GM21390 (cell line): ENCODE measurements around the gene PAM.

ENCODE experiments used
- ATAC-seq: cut with Tn5 transposase; IDR thresholded peaks from one replicate; pipeline ENCODE4 v1.9.1; 2021; ENCODE audit not compliant: unreplicated experiment

PAM gene

DNA sequence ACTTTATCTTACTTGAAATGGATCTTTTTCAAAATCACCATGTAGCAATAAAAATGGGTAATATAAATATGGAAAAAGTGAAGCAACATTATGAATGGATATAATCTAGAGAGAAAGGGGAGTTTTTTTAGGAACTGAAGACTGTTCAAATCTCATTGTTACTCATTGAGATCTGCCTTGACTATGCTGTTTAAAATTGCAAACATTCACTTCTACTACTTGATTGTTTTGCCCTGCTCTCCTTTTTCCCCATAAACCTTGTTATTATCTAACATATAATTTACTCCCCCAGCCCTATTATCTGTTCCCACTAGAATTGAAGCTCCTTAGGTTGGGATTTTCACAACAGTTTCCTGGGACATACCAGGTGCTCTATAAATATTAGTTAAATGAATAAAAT, 22.0 kb downstream of the PAM start:
- no peak for ATAC-seq

DNA sequence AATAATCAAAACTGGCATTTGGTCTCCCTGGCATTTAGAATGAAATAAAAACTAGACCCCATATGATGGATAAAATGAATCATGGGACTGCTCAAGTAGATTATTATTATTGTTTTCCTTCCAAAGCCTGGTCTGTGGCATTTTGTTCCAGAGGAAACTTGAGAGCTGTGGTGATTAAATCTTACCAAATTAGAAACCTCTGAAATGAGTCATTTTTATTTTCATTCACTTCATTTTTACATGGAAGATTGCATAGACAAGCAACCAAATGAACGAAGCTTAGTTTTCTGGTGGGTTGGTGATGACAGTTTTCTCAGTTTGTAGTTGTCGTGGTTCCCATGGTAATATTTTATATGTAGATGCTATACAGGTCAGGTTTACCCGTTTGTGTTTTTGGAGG, 23.4 kb downstream of the PAM start:
- ATAC-seq, result no peak

DNA sequence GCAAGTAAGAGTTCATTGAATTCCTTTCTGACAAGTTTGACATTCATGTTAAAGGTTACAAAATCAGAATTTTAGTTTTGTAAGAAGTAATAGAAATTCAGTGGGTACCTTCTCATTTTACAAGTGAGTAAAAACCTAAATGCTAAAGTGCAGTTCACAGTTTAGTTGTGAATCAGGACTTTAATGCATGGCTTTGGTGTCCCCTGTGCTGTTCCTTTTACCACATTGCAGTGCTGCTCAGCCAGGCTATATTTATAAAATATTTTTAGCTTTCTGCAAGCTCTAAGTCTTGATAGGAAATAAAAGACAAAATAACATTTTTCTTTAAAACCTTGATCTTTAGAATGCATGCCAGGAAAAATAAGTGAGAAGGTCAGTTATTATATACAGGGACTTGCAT, 26.3 kb downstream of the PAM start:
- no peak for ATAC-seq

DNA sequence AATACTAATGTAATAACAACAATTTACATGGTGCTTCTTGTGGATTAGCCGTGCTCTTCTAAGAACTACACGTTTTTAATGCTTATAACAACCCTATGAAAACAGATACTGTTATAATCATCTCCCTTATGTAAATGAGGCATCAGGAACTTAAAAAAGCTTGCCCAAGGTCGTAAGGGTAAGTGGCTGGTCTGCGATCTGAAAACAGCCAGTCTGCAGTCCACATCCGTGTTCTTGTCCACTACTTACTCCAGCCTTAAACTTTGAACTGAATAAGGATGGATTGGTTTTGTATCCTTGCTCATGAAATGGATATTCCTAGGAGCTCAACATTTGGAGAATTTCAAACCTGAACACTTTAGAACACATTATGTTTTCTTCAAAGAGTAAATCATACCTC, 26.7 kb downstream of the PAM start:
- no peak for ATAC-seq

DNA sequence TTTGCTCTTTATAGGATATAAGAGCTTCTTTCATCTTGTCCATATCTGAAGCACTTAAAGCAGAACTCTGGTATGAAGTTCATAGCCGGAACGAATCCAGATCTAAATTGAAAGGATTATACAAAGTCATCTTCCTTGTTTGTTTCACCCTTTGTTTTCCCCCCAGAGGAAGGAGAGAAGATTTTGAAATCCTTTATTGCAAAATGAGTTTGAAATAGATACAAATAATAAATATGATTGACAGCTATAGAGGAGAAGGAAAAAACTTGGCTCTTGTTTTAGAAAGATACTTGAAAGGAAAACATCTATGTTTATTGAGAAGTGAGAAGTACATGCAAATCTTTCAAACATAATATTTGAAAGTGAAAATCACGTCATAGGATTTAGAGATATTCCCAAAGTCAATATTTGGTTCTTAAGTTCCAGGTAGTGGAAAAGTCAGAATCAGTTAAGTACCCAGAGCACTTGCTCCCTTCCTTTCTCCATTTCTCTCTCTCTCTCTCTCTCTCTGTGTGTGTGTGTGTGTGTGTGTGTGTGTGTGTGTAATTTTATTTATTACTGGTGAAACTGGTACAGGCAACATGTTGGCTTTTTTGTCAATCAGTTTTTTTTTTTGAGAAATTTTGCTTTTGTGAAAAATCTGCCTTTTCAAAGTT, 27.2 kb downstream of the PAM start:
- no peak for ATAC-seq

DNA sequence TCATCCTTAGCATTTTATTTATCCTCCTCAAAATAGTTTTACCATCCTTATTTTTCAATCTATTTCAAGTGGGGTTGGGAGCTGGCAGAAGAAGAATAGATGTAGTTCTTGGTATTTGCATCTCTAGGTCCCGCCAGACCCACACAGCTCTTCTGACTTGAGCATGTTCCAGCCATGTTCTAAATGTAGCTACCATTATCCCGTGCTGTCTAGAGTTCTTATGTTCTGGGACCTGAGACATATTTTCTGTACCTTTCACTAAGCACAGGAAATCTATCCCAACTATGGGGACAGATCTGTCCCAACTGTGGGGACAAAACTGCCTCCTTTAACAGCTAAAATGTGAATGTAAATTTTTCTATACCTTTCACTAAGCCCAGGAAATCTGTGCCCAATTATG, 32.0 kb downstream of the PAM start:
- no peak for ATAC-seq

DNA sequence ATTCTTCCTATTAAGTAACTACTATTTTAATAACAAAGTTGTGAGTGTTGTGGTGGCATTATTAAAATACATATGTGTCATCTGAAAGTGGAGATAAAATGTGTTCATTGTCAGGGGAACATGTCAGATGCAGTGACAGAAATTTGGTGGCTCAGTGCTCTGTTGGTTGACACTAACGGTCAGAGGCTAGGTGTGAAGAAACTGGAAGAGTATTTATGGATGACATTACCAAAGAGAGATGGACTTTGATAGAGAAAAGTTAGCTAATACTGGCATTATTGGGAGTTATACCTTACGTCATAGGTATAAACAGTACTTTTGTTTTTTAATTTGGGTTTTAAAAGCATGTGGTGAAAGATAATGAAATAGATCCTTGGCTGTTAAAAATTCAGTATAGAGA, 33.7 kb downstream of the PAM start:
- ATAC-seq, result no peak

DNA sequence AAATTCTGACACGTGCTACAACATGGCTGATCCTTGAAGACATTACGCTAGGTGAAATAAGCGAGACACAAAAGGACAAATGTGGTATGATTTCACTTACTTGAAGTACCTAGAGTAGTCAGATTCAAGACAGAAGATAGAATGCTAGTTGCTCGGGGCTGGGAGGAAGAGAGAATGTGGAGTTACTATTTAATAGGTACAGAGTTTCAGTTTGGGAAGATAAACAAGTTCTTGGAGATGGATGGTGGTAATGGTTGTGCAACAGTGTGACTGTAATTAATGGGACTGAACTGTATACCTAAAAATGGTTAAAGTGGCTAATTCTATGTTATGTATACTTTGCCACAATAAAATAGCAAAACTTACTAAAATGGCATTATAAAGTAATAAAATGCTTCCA, 34.4 kb downstream of the PAM start:
- no peak for ATAC-seq

DNA sequence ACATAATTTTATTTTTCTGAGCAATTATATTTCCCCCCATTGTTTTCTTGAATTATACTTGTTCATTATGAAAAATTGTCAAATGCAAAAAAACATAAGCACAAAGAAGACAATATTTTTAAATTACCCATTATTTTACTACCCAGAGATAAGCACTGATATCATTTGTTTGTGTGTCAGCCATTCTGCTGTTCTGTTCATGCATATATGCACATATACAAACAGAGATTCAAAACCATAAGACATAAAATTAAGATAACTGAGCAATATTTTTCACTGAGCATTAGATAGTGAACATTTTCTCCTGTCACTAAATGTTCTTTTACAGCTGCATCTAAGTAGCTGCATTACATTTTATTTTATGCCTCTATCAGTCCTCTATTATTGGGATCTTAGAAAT, 35.6 kb downstream of the PAM start:
- ATAC-seq, result no peak

DNA sequence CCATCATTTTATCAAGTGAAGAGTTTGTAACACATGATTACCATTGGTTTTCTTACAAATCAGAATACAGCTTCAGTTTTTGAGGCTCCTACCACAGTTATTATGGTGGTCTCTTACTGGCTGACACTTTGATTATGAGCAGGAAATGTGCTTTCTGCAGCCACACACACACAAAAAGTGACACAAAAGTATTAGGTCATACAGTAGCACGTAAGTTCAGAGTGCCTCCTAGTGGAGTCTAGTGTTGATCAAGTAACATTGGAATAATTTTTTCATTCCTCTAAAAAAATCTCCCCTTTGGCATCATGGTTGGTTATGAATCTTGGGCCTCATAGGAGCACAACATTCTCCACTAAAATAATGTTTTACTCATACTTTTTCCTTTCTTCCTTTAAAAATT, 37.6 kb downstream of the PAM start:
- ATAC-seq, result no peak

DNA sequence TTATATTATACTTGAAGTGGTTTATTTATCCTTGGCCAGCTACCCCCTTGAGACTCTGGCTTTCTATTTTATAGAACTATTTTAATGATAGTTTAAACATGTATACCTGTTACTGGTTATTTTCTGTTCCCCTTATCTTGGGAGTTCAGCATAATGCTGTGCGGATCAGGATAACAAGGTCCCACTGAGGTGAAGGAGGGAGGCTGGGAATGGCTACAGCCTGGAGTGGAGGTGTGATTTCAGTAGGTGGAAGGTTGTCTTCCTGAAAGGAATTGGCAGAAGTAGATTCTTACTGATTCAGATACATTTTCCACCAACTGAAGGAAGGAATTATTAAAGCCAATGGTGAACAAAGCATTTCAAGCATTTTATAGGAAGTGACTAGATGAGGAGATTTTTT, 38.9 kb downstream of the PAM start:
- ATAC-seq, result no peak

DNA sequence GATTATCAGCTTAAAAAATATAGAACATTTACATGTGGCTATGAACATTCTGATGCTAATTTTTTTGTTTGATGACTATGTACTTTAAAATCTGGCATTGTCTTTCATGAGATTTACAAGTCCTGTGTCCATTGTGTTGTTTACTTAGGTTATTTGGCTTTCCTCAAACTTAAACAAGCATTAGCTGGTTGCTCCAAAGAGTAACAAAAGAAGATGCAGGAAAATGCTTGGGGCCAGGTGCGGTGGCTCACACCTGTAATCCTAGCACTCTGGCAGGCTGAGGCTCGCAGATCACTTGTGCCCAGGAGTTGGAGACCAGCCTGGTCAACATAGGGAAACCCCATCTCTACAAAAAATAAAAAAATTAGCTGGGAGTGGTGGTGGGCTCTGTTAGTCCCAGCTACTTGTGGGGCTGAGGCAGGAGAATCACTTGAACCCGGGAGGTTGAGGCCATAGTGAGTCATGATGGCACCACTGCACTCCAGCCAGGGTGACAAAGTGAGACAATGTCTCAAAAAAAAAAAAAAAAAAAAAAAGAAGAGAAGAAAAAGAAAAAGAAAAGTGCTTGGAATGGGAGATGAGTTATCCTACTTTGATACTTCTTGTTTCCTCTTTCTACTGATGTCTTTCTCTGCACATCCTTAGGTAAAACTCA, 39.7 kb downstream of the PAM start:
- no peak for ATAC-seq

DNA sequence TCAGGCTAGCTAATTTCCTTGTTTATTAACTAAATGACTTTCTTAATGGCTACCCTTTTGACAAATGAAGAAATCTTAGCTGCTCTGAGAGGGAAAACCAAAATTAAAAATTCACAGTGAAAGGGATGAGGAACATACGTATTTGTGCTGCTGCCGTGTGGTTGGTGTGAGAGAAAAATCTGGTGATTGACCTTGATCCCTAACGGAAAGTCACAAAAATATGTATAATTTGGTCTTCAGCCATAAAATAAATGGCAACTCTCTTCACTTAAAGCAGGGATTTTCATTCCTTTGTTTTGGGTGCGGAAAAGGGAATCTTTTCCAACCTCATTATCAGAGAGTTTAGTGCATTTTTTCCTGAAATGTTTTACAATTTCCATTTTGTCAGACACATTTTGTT, 40.4 kb downstream of the PAM start:
- no peak for ATAC-seq

DNA sequence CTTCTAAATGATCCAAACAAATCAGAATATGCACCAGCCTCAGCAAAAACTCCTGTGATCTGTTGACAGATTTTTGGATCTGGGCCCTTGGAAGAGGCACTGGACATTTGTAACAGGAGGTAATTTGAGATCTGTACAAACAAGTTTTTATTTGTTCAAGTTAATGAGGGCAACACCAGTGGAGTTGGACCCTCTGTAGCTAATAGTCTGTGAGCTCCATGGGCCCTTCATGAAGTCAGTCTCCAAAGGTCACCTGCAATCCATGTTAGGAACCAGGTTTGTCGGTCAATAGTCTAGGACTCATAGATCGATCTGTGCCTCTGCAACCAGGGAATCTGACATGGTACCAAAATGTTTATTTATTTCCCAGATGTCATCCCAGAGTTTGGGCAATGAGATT, 40.9 kb downstream of the PAM start:
- ATAC-seq, result no peak

DNA sequence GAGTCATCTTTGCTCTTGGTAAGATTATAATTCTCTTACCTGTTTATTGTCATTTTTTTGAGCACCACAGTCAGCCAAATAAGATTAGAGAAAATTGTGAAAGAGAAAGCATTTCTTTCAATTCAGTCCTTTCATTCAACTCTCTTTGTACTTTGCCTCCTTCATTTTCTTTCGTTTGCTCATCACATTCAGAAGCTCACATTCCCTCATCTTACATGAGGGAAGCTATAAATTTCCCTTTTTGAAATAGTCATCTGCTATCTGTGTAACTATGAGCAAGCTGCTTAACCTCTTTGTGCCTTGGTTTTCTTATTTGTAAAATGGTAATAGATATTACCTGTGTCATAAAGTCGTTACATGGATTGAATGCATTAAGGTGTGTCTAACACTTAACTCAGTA, 41.4 kb downstream of the PAM start:
- ATAC-seq, result no peak

DNA sequence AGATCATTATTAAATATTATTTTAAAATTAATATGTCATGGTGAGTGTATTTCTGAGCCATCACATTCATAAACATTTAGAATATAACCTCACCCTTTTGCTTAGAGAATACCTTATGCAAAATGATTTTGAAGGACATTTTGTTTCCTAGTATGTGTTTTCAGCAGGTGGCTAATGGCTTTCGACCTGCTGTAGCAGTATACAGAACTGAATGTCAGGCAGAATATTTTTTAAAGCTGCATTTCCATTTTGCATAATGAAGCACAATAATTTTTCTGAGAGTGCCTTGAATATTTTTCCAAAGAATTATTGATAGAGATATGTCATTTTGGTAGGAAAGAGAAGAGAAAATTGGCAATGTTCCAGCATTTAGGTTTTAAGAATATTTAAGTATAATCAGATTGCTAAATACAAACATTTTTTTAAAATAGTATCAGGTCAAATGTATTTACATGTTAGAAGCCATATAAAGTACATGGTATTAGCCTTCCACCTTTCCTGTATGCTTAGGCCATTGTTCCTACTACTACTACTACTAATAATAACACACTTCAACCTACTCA, 42.3 kb downstream of the PAM start:
- no peak for ATAC-seq

DNA sequence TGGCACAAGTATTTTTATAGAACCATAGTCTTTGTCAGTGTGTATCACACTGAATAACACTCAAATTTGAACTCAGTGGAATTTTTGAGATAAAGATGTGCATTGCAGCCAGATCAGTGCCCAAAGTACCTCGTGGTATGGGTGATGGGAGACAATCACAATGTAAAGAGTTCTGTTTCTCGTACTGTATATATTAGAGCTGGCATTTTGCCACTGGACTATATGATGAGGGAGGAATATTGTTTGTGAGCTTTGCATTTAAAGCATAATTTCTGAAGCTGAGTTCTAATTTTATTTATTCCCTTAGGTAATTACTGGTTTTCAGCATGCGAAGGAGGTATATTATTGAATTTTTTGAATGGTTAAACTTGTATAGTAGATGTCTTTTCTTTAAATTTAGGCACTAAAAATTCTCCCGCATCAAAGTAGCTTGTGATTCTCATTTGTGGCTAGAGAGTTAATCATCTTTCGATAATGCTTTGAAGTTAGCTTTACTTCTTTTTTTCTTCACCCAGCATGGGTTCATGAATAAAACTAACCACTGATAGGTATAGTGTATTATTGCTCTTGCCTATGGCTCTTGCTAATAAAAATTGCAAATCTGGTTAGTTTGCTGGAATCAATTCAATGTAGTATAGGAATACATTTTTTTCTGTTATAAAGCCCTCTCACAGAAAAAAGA, 43.1 kb downstream of the PAM start:
- ATAC-seq, result no peak

DNA sequence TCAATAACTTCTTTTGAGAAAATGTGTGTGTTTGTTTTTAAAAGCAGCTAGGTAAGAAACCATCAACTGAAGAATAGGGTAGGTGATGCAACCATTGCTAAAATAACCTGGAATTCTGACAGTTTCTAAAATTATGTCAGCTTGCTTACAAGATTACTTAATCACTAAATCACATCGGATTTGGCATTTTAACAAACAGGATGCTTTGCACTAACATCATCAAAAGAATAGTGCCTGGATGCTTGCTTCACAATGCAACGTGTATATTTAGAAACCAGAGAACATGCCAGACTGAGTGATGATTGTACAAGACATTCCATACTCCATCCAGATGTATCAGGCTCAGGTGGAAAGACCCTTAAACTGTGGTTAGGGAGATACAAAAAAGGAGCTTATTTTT, 43.9 kb downstream of the PAM start:
- no peak for ATAC-seq

DNA sequence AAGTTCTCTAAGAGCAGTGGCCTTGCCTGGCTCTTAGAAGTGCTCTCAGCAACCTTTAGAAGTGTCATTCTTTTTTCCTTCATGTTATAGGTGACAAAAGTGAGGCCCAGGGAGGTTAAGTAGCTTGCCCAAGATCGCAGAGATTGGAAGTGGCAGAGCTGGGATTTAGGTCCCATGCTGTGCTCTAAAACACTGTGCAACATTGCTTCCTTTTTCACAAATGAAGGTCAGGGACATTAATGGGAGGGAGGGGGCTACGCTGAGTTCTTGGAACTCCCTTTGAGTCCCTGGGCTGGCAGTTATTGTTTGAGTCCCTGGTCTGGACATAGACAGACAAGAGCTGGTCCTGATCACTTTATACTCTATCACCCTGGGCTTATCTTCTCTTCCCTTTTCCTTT, 45.3 kb downstream of the PAM start:
- ATAC-seq, result no peak

DNA sequence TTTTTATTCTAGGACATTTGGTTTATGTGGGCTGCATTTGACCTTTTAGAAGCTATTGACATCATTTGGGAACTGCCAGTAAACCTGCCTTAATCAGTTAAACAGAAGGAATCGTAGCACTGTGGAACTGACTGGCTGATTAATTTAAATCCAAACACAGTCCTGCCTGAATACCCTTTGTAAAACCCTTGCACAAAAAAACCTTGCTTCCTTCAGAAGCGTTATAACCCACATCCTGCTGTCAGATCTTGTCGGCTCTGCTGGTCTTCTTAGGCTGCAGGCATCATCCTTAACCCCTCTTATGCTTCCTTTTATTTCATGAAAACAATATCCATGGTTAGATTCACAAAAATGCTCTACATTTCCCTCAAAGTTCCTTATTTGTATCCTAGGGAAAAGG, 46.3 kb downstream of the PAM start:
- no peak for ATAC-seq

DNA sequence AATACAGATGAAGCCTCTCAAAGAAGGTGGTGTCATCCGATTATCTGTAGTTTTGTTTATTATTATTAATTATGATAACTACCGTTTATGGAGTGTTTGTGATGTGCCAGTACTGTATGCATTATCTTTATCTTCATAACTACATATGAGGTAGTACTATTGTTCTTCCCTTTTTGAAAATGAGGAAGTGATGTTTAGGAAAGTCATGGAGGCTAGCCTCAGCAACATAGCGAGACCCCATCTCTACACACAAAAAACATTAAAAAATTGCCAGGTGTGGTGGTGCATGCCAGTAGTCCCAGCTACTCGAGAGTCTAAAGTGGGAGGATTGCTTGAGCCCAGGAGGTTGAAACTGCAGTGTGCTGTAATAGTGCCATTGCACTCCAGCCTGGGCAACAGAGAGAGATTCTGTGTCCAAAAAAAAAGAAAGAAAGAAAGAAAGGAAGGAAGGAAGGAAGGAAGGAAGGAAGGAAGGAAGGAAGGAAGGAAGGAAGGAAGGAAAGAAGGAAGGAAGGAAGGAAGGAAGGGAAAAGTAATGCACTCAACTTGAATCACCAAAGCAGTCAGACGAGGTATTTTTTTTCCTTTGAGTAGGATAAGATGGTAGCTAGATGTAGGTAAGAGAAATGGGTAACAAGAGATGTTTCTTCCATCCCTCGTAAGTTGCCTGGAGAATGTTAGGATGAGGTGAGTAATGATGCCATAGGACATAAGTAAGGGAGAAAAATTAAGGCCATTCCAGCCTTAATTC, 47.8 kb downstream of the PAM start:
- no peak for ATAC-seq
